ENCODE measurements around the gene ZFP92.

DNA sequence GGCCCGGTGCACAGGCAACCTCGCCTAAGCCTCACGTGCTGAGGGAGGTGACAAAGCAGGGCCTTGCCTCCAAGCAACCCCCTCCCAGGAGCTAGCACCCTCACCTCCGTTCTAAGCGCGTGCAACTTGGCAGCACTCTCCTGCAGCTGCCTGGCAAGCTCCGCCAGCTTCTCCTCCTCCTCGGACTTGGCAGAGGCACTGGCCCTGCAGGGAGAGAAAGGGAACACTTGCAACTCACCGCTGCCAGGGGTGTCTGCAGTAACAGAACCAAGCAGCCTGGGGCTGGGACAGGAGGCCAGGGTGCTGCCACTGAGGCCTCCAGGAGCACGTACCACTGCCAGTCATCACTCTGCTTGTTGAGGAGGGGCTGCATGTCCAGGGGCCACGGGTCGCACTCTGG, 44.9 kb downstream of the ZFP92 start:
- TF ChIP-seq, protein P1, sequence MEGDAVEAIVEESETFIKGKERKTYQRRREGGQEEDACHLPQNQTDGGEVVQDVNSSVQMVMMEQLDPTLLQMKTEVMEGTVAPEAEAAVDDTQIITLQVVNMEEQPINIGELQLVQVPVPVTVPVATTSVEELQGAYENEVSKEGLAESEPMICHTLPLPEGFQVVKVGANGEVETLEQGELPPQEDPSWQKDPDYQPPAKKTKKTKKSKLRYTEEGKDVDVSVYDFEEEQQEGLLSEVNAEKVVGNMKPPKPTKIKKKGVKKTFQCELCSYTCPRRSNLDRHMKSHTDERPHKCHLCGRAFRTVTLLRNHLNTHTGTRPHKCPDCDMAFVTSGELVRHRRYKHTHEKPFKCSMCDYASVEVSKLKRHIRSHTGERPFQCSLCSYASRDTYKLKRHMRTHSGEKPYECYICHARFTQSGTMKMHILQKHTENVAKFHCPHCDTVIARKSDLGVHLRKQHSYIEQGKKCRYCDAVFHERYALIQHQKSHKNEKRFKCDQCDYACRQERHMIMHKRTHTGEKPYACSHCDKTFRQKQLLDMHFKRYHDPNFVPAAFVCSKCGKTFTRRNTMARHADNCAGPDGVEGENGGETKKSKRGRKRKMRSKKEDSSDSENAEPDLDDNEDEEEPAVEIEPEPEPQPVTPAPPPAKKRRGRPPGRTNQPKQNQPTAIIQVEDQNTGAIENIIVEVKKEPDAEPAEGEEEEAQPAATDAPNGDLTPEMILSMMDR (IDR thresholded peaks at IDR 0.05; ENCODE audit: insufficient read depth, low read depth, low read length) = no peak
- no peak for TF ChIP-seq EZH2 (IDR thresholded peaks at IDR 0.05; ENCODE audit: insufficient read depth, low read length)

Data from astrocyte (in vitro differentiated cells and primary cell).